H1 (cell line): Measurements from ENCODE around the gene PLCL2. TPM values are rescaled to one million over a fixed set of nuclear protein-coding genes. Genes with fewer than 3 reads are reported as not detected.

ENCODE experiments used
- polyA plus RNA-seq, 7 experiments: library from polyadenylated mRNA; depleted of rRNA in 3 of 7; stranded (reverse) in 5 of 7; unstranded in 2 of 7; fragments of >200 nt in 5 of 7; fragments of 200-250 nt in 2 of 7; gene quantifications; 1 replicate in 5 of 7; 2 replicates in 1 of 7; 4 replicates in 1 of 7; pipeline versions ENCODE4 v1.2.1 to v1.2.3, GENCODE V29; 2011 to 2013; ENCODE audit warnings: missing spikeins in 2 of 7, mixed read lengths in 2 of 7
- total RNA-seq: library from RNA; stranded (reverse); fragmentation: NEBNext Ultra II Directional; extraction: Animal tissue kit (Norgen Biotek cat#: 25700); gene quantifications from 2 replicates; pipeline ENCODE4 v1.2.1, GENCODE V29; 2021
- TF ChIP-seq, protein P1 (sequence below): fragments of 300-600 bp; sonication (generic); IDR thresholded peaks from 2 replicates; pipeline ENCODE4 v1.7.1; 2012; ENCODE audit warnings: low read length, moderate library complexity, mild to moderate bottlenecking, inconsistent platforms; ENCODE audit not compliant: insufficient replicate concordance

Gene PLCL2
- total and polyA plus RNA-seq, 2 of the 8 experiments (the other 6 are each of a cell fraction or from before 2014, with no cell fraction given), result 3.5 to 6.8 TPM

DNA sequence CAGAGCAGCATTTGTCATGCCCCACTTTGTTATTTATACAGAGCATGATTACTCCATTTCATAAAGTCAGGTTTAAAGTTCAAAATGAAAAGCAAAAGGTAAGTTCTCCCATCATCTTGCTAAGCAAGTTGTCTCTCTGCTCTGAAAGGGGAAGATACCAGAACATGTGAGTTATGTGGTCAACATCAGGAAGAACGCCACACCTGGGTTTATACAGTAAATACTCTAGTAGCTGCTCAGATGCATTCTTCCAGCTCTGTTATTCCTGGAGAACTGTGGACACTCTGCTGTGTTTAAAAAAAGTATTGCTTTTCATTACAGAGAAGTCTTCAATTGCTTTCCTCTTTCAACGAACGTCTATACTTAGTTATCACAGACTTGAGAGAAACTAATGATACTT is 145.7 kb downstream of the PLCL2 start (continued):
- TF ChIP-seq, protein P1, sequence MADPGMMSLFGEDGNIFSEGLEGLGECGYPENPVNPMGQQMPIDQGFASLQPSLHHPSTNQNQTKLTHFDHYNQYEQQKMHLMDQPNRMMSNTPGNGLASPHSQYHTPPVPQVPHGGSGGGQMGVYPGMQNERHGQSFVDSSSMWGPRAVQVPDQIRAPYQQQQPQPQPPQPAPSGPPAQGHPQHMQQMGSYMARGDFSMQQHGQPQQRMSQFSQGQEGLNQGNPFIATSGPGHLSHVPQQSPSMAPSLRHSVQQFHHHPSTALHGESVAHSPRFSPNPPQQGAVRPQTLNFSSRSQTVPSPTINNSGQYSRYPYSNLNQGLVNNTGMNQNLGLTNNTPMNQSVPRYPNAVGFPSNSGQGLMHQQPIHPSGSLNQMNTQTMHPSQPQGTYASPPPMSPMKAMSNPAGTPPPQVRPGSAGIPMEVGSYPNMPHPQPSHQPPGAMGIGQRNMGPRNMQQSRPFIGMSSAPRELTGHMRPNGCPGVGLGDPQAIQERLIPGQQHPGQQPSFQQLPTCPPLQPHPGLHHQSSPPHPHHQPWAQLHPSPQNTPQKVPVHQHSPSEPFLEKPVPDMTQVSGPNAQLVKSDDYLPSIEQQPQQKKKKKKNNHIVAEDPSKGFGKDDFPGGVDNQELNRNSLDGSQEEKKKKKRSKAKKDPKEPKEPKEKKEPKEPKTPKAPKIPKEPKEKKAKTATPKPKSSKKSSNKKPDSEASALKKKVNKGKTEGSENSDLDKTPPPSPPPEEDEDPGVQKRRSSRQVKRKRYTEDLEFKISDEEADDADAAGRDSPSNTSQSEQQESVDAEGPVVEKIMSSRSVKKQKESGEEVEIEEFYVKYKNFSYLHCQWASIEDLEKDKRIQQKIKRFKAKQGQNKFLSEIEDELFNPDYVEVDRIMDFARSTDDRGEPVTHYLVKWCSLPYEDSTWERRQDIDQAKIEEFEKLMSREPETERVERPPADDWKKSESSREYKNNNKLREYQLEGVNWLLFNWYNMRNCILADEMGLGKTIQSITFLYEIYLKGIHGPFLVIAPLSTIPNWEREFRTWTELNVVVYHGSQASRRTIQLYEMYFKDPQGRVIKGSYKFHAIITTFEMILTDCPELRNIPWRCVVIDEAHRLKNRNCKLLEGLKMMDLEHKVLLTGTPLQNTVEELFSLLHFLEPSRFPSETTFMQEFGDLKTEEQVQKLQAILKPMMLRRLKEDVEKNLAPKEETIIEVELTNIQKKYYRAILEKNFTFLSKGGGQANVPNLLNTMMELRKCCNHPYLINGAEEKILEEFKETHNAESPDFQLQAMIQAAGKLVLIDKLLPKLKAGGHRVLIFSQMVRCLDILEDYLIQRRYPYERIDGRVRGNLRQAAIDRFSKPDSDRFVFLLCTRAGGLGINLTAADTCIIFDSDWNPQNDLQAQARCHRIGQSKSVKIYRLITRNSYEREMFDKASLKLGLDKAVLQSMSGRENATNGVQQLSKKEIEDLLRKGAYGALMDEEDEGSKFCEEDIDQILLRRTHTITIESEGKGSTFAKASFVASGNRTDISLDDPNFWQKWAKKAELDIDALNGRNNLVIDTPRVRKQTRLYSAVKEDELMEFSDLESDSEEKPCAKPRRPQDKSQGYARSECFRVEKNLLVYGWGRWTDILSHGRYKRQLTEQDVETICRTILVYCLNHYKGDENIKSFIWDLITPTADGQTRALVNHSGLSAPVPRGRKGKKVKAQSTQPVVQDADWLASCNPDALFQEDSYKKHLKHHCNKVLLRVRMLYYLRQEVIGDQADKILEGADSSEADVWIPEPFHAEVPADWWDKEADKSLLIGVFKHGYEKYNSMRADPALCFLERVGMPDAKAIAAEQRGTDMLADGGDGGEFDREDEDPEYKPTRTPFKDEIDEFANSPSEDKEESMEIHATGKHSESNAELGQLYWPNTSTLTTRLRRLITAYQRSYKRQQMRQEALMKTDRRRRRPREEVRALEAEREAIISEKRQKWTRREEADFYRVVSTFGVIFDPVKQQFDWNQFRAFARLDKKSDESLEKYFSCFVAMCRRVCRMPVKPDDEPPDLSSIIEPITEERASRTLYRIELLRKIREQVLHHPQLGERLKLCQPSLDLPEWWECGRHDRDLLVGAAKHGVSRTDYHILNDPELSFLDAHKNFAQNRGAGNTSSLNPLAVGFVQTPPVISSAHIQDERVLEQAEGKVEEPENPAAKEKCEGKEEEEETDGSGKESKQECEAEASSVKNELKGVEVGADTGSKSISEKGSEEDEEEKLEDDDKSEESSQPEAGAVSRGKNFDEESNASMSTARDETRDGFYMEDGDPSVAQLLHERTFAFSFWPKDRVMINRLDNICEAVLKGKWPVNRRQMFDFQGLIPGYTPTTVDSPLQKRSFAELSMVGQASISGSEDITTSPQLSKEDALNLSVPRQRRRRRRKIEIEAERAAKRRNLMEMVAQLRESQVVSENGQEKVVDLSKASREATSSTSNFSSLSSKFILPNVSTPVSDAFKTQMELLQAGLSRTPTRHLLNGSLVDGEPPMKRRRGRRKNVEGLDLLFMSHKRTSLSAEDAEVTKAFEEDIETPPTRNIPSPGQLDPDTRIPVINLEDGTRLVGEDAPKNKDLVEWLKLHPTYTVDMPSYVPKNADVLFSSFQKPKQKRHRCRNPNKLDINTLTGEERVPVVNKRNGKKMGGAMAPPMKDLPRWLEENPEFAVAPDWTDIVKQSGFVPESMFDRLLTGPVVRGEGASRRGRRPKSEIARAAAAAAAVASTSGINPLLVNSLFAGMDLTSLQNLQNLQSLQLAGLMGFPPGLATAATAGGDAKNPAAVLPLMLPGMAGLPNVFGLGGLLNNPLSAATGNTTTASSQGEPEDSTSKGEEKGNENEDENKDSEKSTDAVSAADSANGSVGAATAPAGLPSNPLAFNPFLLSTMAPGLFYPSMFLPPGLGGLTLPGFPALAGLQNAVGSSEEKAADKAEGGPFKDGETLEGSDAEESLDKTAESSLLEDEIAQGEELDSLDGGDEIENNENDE, result peak; percentile 98
